Measurements from ENCODE around the gene TRIM44. TPM values are rescaled to one million over a fixed set of nuclear protein-coding genes. Genes with fewer than 3 reads are reported as not detected.

TRIM44 gene
- polyA plus RNA-seq, 2 of the 4 experiments (the other 2 are of a cell fraction), result 19.3 to 70.4 TPM

DNA sequence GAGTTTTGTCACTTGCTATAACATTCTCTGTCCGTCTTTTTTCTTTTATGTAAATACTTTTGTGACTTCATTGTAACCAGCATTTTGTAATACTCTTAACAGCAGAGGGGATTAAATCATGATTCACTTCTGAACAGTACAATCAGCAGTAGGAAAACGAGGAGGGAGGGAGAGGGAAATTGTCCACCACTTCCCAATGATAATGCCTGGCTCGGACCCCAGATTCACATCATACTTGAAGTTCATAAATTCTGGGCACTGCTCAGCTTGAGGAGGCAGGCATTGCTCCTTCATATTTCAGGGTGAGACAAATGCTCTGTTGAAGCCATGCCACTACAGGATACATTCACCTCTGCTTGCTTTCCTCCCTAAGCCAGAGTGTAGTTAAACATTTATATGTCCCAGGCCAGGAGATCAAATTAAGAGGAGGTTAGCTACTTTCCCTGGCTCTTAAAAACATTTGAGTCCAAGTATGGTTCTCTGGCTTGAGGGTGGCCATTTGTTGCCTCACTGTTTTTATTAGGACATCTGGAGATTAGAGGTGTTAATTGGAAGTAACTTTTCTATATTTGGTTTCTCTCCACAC lies 152.2 kb downstream of the TRIM44 start:
- DNase-seq (ENCODE audit: low read depth in 1 of 2, low spot score in 1 of 2) (no peak), ATAC-seq (no peak), FAIRE-seq (no peak)
- no peak for TF ChIP-seq PHF8 (IDR thresholded peaks at IDR 0.05; ENCODE audit: borderline replicate concordance, low read depth)
- no peak for TF ChIP-seq ESRRA (IDR thresholded peaks at IDR 0.05; ENCODE audit: borderline replicate concordance, low read length)
- no peak for TF ChIP-seq CBX8 (IDR thresholded peaks at IDR 0.05)
- no peak for TF ChIP-seq RNF2 (IDR thresholded peaks at IDR 0.05; ENCODE audit: borderline replicate concordance, low read depth)
- TF ChIP-seq GATA3 (IDR thresholded peaks at IDR 0.05; ENCODE audit: borderline replicate concordance), result no peak
- TF ChIP-seq, protein P1, sequence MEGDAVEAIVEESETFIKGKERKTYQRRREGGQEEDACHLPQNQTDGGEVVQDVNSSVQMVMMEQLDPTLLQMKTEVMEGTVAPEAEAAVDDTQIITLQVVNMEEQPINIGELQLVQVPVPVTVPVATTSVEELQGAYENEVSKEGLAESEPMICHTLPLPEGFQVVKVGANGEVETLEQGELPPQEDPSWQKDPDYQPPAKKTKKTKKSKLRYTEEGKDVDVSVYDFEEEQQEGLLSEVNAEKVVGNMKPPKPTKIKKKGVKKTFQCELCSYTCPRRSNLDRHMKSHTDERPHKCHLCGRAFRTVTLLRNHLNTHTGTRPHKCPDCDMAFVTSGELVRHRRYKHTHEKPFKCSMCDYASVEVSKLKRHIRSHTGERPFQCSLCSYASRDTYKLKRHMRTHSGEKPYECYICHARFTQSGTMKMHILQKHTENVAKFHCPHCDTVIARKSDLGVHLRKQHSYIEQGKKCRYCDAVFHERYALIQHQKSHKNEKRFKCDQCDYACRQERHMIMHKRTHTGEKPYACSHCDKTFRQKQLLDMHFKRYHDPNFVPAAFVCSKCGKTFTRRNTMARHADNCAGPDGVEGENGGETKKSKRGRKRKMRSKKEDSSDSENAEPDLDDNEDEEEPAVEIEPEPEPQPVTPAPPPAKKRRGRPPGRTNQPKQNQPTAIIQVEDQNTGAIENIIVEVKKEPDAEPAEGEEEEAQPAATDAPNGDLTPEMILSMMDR (IDR thresholded peaks at IDR 0.05), result no peak
- TF ChIP-seq NPAS2 (CRISPR knock-in tag; IDR thresholded peaks at IDR 0.05; ENCODE audit: borderline replicate concordance), result no peak
- TF ChIP-seq KDM5A (IDR thresholded peaks at IDR 0.05), result no peak
- TF ChIP-seq, protein P2, sequence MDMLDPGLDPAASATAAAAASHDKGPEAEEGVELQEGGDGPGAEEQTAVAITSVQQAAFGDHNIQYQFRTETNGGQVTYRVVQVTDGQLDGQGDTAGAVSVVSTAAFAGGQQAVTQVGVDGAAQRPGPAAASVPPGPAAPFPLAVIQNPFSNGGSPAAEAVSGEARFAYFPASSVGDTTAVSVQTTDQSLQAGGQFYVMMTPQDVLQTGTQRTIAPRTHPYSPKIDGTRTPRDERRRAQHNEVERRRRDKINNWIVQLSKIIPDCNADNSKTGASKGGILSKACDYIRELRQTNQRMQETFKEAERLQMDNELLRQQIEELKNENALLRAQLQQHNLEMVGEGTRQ (IDR thresholded peaks at IDR 0.05), result no peak
- no peak for TF ChIP-seq RCOR1 (IDR thresholded peaks at IDR 0.05; ENCODE audit: low read depth, low read length)
- TF ChIP-seq, protein P3, sequence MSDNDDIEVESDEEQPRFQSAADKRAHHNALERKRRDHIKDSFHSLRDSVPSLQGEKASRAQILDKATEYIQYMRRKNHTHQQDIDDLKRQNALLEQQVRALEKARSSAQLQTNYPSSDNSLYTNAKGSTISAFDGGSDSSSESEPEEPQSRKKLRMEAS (IDR thresholded peaks at IDR 0.05), result no peak
- no peak for TF ChIP-seq HOXB5 (CRISPR knock-in tag; IDR thresholded peaks at IDR 0.05)
- TF ChIP-seq, protein P4, sequence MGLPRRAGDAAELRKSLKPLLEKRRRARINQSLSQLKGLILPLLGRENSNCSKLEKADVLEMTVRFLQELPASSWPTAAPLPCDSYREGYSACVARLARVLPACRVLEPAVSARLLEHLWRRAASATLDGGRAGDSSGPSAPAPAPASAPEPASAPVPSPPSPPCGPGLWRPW (IDR thresholded peaks at IDR 0.05), result no peak
- TF ChIP-seq TP53 (CRISPR knock-in tag; IDR thresholded peaks at IDR 0.05), result no peak
- no peak for TF ChIP-seq POLR2A (IDR thresholded peaks at IDR 0.05; ENCODE audit: low read length)
- TF ChIP-seq, protein P5, sequence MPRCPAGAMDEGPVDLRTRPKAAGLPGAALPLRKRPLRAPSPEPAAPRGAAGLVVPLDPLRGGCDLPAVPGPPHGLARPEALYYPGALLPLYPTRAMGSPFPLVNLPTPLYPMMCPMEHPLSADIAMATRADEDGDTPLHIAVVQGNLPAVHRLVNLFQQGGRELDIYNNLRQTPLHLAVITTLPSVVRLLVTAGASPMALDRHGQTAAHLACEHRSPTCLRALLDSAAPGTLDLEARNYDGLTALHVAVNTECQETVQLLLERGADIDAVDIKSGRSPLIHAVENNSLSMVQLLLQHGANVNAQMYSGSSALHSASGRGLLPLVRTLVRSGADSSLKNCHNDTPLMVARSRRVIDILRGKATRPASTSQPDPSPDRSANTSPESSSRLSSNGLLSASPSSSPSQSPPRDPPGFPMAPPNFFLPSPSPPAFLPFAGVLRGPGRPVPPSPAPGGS (IDR thresholded peaks at IDR 0.05), result no peak
- TF ChIP-seq ZC3H11A (IDR thresholded peaks at IDR 0.05), result no peak
- CTCF ChIA-PET, result interaction anchor here (1.4 to 1.7 kb wide), 2 partner anchors 10 to 105 kb away, joined by 3 to 6 read pairs; no protein-coding TSS in a partner anchor
- 88% methylated on average over 3 of the region's 3 CpGs for WGBS (ENCODE audit: missing lambda C conversion rate)
- no peak overlapping the region for H3K4me2 ChIP-seq
- POLR2A ChIA-PET, result no interaction called here
- H3K9me3 ChIP-seq, result no peaks in the 10 kb centered on the region
- no peak overlapping the region for H3K4me3 ChIP-seq
- H3K27ac ChIP-seq, result no peak overlapping the region
- H3K4me1 ChIP-seq, result no peaks in the 10 kb centered on the region

DNA sequence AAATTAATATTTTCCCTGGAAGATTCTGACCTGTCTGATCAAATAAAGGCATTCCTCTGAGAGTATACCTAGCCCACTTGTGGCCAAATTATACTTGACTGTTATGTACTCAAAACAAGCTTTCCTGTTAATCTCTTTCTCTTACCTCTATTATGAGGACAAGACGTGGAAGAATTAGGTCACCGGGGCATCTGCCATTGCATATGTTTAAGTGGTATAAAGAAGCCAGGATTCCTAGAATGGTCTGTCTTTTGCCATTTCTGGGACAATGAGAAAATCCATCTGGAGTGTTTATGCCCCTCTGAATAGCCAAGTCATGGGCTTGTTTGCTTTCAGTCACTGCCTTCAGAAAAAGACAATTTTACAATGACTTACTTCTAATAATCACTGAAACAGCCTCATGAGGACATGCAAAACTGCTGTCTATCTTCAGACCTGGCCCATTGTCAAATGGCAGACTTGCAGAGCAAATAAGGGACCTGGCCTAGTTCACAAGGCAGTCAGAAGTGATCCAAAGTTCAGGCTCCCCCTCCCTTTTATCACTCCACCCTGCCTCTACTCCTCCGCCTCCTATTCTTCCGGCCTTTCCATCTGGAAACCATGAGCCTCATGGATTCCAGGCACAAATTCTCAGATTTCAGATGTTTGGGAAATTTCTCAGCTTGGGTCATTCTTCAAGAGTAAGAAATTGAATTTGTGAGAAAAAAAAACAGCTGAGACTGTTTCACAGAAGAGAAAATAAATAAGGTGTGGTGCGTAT lies 153.2 kb downstream of the TRIM44 start:
- ChIA-PET CTCF (interaction anchor here (1.1 to 1.4 kb wide), 3 partner anchors 106 to 451 kb away, joined by 3 to 5 read pairs (median 3); no protein-coding TSS in a partner anchor), POLR2A (no interaction called here)
- ATAC-seq, result no peak
- no peak for DNase-seq (ENCODE audit: low read depth in 1 of 2, low spot score in 1 of 2)
- Histone ChIP-seq H3K27ac (no peak overlapping the region), H3K4me2 (no peak overlapping the region), H3K4me1 (no peaks in the 10 kb centered on the region), H3K9me3 (no peaks in the 10 kb centered on the region), H3K4me3 (no peak overlapping the region)
- no peak for FAIRE-seq
- no peak for TF ChIP-seq RARB (CRISPR knock-in tag; IDR thresholded peaks at IDR 0.05)
- TF ChIP-seq, protein P4 (IDR thresholded peaks at IDR 0.05), result no peak
- 89% methylated on average over 5 of the region's 5 CpGs for WGBS (ENCODE audit: missing lambda C conversion rate)

Data from A549 (cell line).